Hematopoietic multipotent progenitor cell treated with erythropoietin and hydrocortisone succinate and interleukin-3 and kit ligand, for 17 days (in vitro differentiated cells): ENCODE data around the gene PLCL2.
"Not testable (repeated sequence)": the region's sequence is repeated elsewhere in the genome, so short reads cannot be mapped to it uniquely, and the experiment has no call there.

Experiments used
- DNase-seq: peaks from one replicate; pipeline ENCODE4 v3.0.0-alpha.2; 2015; ENCODE audit warnings: low spot score

Gene PLCL2

DNA sequence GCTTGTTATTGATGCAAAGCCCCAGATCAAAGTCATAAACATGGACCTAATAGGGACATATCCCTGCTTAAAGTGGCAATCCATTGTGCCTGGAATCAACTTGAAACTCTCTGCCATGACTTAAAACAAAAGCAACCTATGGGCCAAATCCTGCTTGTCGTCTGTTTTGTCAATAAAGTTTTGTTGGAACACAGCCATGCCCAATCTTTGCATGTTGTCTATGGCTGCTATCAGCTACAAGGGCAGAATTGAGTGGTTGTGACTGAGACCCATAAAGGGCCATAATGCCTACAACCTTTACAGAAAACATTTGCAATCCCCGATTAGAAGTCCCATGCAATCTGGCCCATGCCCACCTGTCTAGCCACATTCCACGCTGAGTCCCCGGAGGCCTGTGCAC lies 235.4 kb downstream of the PLCL2 start:
- no peak for DNase-seq

DNA sequence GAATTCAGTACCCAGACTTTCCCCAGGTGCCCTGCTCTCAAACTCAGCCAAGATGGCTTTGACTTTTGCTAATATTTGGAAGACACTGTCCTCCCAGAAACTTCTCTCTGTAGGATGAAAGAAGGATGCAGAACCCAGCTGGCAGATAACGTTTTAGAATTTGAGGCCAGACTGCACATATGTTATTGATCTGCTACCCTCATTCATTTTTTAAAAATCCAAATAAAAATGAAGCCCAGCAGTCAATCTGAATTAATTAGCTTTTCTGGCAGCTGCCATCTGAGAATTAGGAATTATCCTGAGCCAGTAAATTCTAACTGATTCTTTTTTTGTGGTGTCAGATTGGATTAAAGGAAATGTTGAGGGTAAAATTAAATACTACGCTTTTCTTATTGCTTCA lies 236.6 kb downstream of the PLCL2 start:
- no peak for DNase-seq

DNA sequence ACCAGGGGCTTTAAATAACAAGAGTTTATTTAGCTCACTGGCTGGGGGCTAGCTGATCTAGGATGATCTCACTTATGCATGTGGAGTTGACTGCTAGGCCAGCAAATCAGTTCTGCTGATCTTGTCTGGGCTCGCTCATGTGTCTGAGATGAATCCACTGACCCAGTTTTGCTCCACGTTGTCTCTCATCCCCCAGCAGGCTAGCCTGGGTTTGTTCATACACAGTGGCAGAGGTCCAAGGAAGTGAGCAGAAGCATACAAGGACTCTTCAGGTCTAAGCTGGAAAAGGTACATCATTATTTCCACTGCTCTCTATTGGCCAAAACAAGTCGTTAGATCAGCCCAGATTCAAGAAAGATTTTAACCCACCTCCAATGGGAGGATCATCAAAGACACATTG lies 238.0 kb downstream of the PLCL2 start:
- DNase-seq = no peak

DNA sequence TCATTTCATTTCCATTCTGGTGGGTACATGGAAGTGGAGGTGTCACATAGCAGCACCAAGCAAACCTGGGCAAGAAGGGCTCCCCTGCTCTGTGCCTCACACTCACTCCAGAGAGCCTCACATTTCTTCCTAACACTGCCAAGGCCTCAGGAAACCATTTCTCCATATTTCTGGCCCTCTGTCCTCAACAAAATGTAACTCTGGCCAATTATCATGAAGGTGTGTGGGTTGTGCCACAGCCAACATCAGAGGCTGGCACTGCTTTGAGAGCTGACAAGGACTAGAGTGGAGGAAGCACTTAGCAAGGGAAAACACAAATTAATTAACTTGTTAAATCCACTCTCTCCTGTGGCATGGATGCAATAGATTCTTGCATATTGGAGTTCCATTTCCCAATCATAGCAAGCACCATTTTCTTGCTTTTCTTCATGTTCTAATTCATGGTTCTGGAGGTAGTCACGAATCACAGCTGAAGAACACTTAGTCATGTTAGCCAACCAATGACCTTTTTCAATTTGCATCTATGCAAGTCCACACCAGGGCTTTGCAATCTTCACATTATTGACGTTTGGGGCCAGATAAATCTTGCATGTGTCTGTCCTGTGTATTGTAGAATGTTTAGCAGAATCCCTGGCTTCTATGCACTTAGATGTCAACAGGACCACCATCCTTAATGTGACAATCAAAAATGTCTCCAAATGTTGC lies 241.1 kb downstream of the PLCL2 start:
- no peak for DNase-seq

DNA sequence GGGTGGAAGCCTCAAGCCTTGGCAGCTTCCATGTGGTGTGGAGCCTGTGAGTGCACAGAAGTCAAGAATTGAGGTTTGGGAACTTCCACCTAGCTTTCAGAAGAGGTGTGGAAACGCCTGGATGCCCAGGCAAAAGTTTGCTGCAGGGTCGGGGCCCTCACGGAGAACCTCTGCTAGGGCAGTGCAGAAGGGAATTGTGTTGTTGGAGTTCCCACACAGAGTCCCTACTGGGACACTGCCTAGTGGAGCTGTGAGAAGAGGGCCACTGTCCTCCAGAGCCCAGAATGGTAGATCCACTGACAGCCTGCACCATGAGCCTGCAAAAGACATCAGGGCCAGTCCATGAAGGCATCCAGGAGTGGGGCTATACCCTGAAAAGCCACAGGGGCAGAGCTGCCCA lies 243.9 kb downstream of the PLCL2 start:
- DNase-seq = not testable (repeated sequence)

DNA sequence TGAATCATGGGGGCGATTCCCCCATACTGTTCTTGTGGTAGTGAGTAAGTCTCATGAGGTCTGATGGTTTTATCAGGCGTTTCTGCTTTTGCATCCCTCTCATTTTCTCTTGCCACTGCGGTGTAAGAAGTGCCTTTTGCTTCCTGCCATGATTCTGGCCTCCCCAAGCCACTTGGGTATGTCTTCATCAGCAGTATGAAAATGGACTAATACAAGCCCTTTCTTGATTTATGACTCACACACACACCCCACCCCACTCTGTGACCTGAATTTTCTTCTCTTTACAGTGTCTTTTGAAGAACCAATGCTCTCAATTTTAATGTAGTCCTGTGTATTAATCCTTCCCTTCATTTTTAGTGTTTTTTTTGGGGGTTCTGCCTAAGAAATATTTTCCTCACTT lies 244.8 kb downstream of the PLCL2 start:
- no peak for DNase-seq

DNA sequence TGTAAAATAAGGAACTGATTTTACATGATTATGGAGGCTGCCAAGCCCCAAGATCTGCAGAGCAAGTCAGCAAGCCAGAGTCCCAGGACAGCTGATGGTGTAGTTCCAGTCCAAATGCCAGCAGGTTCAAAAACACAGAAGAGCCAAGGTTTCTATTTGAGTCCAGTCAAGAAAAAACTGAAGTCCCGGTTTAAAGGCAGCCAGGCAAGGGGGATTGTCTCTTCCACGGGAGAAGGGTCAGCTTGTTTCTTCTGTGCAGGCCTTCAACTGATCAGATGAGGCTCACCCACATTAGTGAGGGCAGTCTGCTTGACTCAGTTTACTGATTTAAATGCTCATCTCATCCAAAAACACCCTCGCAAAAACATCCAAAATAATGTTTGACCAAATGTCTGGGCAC lies 246.2 kb downstream of the PLCL2 start:
- no peak for DNase-seq

DNA sequence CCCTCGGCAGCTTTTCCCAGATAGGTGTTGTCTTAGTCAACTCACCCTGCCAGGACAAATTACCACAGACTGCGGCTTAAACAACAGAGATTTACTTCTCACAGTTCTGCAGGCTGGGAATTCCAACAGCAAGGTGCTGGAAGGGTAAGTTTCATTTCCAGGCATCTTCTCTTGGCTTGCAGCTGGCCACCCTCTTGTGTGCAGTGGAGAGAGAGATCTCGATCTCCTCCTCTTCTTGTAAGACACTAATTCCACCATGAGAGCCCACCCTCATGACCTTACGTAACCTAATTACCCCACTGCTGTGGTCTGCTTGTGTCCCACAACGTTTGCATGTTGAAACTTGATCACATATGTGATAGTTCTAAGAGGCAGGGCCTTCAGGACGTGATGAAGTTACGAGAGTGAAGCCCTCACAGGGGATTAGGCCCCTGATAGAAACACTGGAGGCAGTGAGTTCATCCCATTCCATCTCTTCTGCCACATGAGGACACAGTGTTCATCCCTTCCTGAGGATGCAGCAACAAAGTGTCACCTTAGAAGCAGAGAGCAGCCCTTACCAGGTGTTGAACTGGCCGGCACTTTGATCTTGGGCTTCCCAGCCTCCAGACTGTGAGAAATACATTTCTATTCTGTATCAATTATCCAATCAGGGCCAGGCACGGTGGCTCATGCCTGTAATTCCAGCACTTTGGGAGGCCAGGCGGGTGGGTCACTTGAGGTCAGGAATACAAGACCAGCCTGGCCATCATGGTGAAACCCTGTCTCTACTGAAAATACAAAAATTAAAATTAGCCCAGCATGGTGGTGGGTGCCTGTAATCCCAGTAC lies 247.7 kb downstream of the PLCL2 start:
- DNase-seq = no peak

DNA sequence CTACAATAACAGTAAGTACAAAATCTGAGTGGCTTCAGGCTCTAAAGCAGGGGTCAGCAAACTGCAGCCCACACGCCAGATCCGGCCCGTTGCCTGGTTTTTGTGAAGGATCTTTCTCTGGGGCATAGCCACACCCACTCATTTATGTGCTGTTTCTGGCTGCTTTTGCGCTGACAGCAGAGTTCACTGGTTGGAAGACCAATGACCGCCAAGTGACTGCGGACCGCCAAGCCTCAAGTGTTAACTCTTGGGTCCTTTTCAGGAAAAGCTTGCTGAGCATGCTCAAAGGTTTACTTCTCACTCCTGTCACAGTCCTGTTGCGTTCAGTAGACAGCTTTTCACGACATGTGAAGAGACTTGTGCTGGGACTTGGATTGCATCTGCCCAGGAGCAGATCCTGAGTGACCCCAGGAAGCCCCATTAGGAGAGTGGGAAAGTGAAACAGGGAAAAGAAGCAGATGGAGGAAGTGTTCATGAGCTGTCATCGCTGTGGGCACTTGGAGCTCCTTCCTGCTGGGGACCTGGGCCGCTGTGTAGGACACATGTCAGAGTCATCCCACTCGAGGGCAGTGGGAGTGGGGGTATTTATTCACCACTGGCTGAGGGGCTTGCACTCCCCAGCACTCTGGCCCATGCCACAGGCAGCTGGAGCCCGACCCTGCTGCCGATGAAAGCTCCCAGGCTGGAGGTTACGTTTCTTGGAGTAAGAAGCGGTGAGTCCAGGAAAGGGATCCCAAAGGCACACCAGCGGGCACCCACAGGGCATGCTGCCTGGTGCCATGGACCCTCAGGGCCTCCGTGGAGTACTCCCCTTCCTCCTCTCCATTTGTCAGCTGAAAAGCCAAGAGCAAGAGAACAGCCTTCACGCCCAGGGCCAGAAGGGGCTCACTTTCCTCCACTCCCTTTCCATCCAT lies 249.1 kb downstream of the PLCL2 start:
- no peak for DNase-seq

DNA sequence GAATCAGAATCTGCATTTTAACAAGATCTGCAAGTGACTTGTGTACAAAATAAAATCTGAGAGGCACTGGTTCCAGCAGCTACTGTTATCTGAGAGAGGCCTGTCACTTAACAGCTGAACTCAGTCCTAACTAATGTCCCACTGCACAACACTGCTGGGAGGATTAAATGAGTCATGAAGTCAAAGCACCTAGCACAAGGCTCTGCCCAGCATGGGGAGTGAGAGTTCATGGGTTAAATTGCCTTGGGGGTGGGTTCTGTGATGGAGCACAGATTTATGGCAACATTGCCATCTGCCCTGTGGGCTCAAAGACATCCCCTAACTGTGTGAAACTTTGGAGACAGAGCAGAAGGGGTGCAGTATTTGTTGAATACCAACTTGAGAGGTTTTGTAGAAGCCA lies 250.9 kb downstream of the PLCL2 start:
- no peak for DNase-seq

DNA sequence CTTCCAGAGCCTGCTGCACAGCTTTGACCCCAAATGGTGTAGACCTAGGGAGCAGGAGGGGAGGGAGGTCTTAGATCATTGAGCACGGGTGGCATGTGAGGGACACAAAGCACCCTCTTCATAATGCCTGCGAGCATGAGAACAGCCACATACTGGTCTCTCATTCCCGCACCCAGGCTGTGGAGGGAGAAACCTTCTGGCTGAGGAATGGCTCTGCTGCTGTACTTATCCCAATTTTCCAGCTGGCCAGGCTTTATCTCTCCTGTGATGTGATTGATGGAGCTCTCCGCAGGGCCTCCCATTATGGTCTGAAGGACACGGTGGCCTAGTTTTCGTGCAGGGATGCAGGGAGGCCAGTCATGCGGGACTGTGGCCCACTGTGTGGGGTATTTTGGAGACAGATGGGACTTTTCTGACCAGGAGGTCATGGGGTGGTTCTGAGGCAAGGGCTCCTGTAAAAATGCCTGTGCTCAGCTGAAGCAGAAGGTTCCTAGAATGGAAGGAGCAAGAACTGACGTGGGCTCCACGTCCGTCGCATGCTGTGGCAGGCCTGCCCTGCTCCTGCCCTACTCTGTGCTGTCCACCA lies 251.5 kb downstream of the PLCL2 start:
- DNase-seq = no peak

DNA sequence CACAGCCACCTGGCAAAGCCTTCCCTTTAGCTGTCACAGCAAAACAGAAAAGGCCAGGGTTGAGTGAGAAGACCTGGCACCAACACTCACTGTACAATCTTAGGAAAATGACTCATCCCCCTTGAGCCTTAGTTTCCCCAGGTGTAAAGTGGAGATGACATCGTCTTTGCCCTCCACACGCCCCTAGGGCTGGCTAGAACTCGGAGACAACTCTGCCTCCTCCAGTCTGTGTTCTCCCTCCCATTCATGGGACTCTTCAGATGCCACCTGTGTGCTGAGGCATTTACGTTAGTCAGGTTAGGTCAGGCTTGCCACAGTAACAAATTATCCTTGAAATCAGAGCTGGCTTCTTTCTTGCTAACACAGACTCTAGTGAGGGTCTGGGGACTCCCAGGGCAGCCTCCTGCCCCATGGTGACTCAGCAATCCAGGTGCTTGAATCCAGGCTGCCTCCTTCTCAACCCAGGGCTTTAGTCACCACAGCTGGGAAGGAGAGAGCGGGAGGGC lies 252.6 kb downstream of the PLCL2 start:
- no peak for DNase-seq

DNA sequence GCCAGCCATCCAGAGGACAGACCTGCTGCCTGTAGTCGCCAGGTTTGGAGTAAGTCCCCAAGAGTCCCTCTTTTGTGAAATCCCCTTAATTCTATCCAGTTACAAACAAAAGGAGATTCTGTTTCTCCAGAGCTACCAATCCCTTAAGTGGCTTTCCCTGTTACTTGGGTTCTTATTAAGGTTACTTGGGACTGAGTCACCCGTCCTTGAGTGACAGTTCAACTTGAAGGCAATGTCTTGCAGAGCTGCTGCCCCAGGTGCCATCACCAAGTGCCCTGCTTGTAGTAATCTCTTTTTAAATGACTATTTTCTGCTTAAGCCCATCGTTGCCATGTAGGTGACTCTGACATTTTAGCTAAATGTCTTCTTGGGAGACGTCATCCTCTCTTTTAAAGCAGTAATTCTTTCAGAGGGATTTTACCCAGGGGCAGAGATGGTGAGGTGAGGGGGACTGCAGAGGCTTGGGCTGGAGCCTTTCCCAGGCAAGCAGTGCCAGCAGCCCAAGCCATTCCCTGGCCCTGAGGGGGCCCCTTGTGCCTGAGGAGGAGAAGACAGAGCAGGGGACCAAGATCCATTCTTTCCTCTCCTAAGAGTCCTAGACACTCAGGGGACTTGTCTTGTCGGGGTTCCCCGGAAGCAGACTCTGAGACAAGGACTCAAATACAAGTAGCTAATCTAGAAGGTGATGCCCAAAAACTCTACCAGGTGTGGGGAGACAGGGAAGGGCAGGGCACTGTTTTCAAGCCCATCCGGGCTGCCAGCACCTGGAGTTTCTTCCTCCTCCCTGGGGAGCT lies 253.7 kb downstream of the PLCL2 start:
- DNase-seq = no peak
